ENCODE results near the gene LGALS7. TPM values are rescaled to one million over a fixed set of nuclear protein-coding genes. Genes with fewer than 3 reads are reported as not detected.
"Not testable (repeated sequence)": the region's sequence is repeated elsewhere in the genome, so short reads cannot be mapped to it uniquely, and the experiment has no call there.

LGALS7 gene
- total and polyA plus RNA-seq, 5 experiments from 2014 or later: not detected

GRCh38 chr19:38809592-38810252, 36.4 kb upstream of the LGALS7 start:
- Mint-ChIP-seq H3K4me1 (peaks cover 4 to 8% (median 6%) of the 10 kb centered on the region in 4 donors), H3K27ac (peak overlapping the region in 1 of 10 donors; percentile 32), H3K9me3 (no peaks in the 10 kb centered on the region), H3K4me3 (no peak overlapping the region), H3K27me3 (no peaks in the 10 kb centered on the region), H3K36me3 (peaks cover 0 to 13% (median 0%) of the 10 kb centered on the region in 3 donors)
- DNase-seq (no peak), ATAC-seq (no peak)
- POLR2A ChIA-PET: interaction anchor here (0.6 kb wide), 1 partner anchor 69 kb away, joined by 3 read pairs; no protein-coding TSS in a partner anchor

DNA sequence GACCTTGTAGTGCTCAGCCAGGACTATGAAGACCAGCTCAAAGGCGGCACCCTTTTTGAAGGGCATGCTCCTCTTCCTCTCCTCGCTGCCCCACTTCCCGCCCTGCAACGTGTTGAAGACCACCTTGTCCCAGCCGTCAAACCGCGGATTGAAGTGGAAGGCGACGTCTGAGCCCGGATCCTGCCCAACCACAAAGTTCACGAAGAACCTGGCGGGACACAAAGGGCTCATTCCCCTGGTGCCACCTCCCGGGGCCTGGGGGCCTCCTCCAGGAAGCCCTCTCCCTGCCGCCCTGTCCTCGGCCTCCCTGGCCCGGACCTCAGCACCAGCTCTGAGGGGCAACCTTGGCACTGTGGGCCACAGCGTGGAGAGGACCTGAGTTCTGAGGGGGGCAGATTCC, 35.4 kb upstream of the LGALS7 start:
- no peaks in the 10 kb centered on the region for H3K9me3 Mint-ChIP-seq
- no peak overlapping the region for H3K27ac Mint-ChIP-seq
- POLR2A ChIA-PET: interaction anchor here (0.6 kb wide), 1 partner anchor 33 kb away, joined by 3 read pairs; no protein-coding TSS in a partner anchor
- ATAC-seq (no peak), DNase-seq (no peak)
- no peaks in the 10 kb centered on the region for H3K27me3 Mint-ChIP-seq
- H3K36me3 Mint-ChIP-seq: peaks cover 0 to 16% (median 0%) of the 10 kb centered on the region in 3 donors
- no peak overlapping the region for H3K4me3 Mint-ChIP-seq
- H3K4me1 Mint-ChIP-seq: peaks cover 4 to 10% (median 6%) of the 10 kb centered on the region in 4 donors

DNA sequence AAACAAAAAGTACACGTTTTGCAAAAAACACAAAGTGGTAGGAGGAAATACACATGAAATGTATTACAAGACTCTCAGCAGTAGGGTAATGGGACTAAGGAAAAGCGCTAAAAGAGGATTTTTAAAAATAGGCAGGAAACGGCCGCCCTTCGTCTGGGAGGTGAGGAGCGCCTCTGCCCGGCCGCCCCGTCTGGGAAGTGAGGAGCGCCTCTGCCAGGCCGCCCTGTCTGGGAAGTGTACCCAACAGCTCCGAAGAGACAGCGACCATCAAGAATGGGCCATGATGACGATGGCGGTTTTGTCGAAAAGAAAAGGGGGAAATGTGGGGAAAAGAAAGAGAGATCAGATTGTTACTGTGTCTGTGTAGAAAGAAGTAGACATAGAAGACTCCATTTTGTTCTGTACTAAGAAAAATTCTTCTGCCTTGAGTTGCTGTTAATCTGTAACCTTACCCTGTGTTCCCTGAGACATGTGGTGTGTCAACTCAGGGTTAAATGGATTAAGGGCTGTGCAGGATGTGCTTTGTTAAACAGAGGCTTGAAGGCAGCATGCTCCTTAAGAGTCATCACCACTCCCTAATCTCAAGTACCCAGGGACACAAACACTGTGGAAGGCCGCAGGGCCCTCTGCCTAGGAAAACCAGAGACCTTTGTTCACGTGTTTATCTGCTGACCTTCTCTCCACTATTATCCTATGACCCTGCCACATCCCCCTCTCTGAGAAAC, 34.2 kb upstream of the LGALS7 start:
- H3K9me3 Mint-ChIP-seq, DNase-seq, H3K27me3 Mint-ChIP-seq, POLR2A ChIA-PET, H3K4me3 Mint-ChIP-seq, ATAC-seq: not testable (repeated sequence)
- Mint-ChIP-seq H3K4me1 (peaks cover 4 to 10% (median 6%) of the 10 kb centered on the region in 4 donors), H3K27ac (peak overlapping the region in 2 of 10 donors; percentile 7 to 60), H3K36me3 (peaks cover 0 to 13% (median 0%) of the 10 kb centered on the region in 3 donors)

DNA sequence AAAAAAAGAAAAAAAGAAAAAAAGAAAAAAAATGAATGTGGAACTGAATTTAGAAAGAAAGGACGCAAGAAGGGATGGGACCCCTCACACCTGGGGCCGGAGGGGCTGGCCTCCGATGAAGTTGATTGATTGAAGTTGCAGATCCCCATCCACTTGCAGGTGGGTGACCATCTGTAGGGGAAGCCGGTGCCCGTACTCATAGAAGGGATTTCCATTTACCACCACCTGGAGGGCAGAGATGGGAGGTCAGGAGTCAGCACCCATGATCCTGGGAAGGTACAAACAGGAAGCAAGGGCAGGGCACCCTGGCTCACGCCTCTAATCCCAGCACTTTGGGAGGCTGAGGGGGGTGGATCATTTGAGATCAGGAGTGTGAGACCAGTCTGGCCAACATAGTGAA, 33.1 kb upstream of the LGALS7 start:
- DNase-seq (no peak), ATAC-seq (no peak)
- peaks cover 4 to 10% (median 6%) of the 10 kb centered on the region in 4 donors for H3K4me1 Mint-ChIP-seq
- peaks cover 0 to 13% (median 0%) of the 10 kb centered on the region in 3 donors for H3K36me3 Mint-ChIP-seq
- H3K9me3 Mint-ChIP-seq: no peaks in the 10 kb centered on the region
- no peaks in the 10 kb centered on the region for H3K27me3 Mint-ChIP-seq
- POLR2A ChIA-PET: no interaction called here
- no peak overlapping the region for H3K27ac Mint-ChIP-seq
- H3K4me3 Mint-ChIP-seq: no peak overlapping the region

GRCh38 chr19:38805180-38805579, 31.9 kb upstream of the LGALS7 start:
- H3K4me3 Mint-ChIP-seq: peak overlapping the region in 3 of 10 donors; percentile 24 to 41 (median 30)
- POLR2A ChIA-PET: interaction anchor here (1.1 to 1.2 kb wide), 2 partner anchors 37 to 64 kb away, joined by 3 to 4 read pairs; no protein-coding TSS in a partner anchor
- peak overlapping the region in 2 of 10 donors; percentile 33 to 43 for H3K27ac Mint-ChIP-seq
- DNase-seq: no peak
- H3K4me1 Mint-ChIP-seq: peaks cover 4 to 10% (median 6%) of the 10 kb centered on the region in 4 donors
- H3K9me3 Mint-ChIP-seq: no peaks in the 10 kb centered on the region
- no peak for ATAC-seq
- peaks cover 0 to 13% (median 0%) of the 10 kb centered on the region in 3 donors for H3K36me3 Mint-ChIP-seq
- no peaks in the 10 kb centered on the region for H3K27me3 Mint-ChIP-seq

- no peaks in the 10 kb centered on the region for H3K27me3 Mint-ChIP-seq
- POLR2A ChIA-PET: no interaction called here
- no peaks in the 10 kb centered on the region for H3K9me3 Mint-ChIP-seq
- ATAC-seq (no peak), DNase-seq (no peak)
- no peak overlapping the region for H3K4me3 Mint-ChIP-seq
- peaks cover 0 to 15% (median 0%) of the 10 kb centered on the region in 3 donors for H3K36me3 Mint-ChIP-seq
- H3K27ac Mint-ChIP-seq: no peak overlapping the region
- peaks cover 4 to 10% (median 6%) of the 10 kb centered on the region in 4 donors for H3K4me1 Mint-ChIP-seq
Observed at GRCh38 chr19:38803543-38803942, 30.2 kb upstream of the LGALS7 start.

GRCh38 chr19:38801359-38802095, 28.2 kb upstream of the LGALS7 start:
- DNase-seq (no peak), ATAC-seq (no peak)
- Mint-ChIP-seq H3K4me1 (peaks cover 3 to 10% (median 6%) of the 10 kb centered on the region in 4 donors), H3K4me3 (no peak overlapping the region), H3K36me3 (peaks cover 0 to 15% (median 0%) of the 10 kb centered on the region in 3 donors), H3K9me3 (no peaks in the 10 kb centered on the region), H3K27ac (no peak overlapping the region), H3K27me3 (no peaks in the 10 kb centered on the region)
- POLR2A ChIA-PET: no interaction called here

DNA sequence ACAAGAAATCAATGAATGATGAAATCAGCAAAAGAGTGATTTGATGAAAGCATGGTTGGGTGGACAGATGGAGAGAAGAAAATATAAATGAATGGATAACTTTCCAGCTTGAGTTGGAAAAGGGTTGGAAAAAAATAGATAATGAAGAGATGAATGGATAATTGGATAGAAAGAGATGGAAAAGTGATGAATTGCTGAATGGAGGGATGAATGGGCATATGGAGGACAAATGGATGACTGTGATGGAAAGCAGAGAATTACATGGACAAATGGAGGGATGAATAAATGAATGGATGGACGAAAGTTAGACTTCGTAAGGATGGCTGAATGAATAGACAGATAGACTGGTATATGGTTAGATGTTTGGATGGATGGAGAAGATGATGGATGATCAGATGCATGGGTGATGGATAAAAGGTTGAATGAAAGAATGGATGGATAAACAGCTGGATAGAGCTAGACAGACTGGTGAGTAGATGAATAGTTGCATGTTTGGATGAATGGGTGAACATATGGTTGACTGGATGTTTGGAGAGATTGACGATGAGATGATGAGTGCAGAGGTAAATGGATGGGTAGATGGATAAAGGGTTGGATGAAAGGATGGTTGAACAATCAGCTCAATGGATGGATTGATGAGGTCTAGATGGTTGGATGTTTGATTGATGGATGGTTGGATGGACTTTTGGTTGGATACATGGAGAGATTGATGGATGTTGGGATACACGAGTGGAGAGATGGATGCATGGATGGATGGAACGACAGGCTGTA, 27.4 kb upstream of the LGALS7 start:
- Mint-ChIP-seq H3K27me3 (no peaks in the 10 kb centered on the region), H3K36me3 (peaks cover 0 to 15% (median 0%) of the 10 kb centered on the region in 3 donors), H3K4me1 (peaks cover 3 to 10% (median 6%) of the 10 kb centered on the region in 4 donors), H3K27ac (no peak overlapping the region), H3K9me3 (no peaks in the 10 kb centered on the region), H3K4me3 (no peak overlapping the region)
- ATAC-seq (no peak), DNase-seq (no peak)
- POLR2A ChIA-PET: no interaction called here

- peak overlapping the region in 1 of 10 donors; percentile 40 for H3K27ac Mint-ChIP-seq
- DNase-seq (no peak), ATAC-seq (no peak)
- H3K4me1 Mint-ChIP-seq: no peaks in the 10 kb centered on the region
- no peak overlapping the region for H3K4me3 Mint-ChIP-seq
- peaks cover 0 to 5% (median 0%) of the 10 kb centered on the region in 3 donors for H3K36me3 Mint-ChIP-seq
- no peaks in the 10 kb centered on the region for H3K9me3 Mint-ChIP-seq
- POLR2A ChIA-PET: interaction anchor here (0.6 kb wide), 2 partner anchors 43 to 58 kb away, joined by 4 to 9 read pairs; no protein-coding TSS in a partner anchor
- H3K27me3 Mint-ChIP-seq: no peaks in the 10 kb centered on the region
Observed at GRCh38 chr19:38799104-38799503, 25.8 kb upstream of the LGALS7 start.

GRCh38 chr19:38797781-38798180, 24.5 kb upstream of the LGALS7 start:
- H3K9me3 Mint-ChIP-seq, ATAC-seq, POLR2A ChIA-PET, H3K36me3 Mint-ChIP-seq, H3K27ac Mint-ChIP-seq, DNase-seq, H3K4me1 Mint-ChIP-seq, H3K27me3 Mint-ChIP-seq, H3K4me3 Mint-ChIP-seq: not testable (repeated sequence)

DNA sequence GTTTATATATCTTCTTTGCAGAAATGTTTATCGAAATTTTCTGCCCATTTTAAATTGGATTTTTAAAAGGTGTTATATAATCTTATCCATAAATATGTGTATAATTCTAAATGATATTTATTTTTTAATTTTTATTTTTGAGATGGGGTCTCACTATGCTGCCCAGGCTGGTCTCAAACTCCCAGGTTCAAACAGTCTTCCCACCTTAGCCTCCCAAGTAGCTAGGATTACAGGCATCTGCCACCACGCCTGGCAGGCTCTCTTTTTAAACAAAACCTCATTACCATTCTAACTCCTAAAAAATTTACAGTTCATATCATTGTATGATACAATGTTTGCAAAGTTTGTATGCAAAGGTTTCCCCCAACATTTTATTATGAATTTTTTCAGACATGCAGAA, 22.8 kb upstream of the LGALS7 start:
- Mint-ChIP-seq H3K36me3 (peaks cover 0 to 4% (median 0%) of the 10 kb centered on the region in 3 donors), H3K4me3 (no peak overlapping the region), H3K4me1 (peaks cover 0 to 6% (median 2%) of the 10 kb centered on the region in 4 donors), H3K27me3 (no peaks in the 10 kb centered on the region), H3K27ac (no peak overlapping the region), H3K9me3 (no peaks in the 10 kb centered on the region)
- POLR2A ChIA-PET: no interaction called here
- ATAC-seq (no peak), DNase-seq (no peak)

DNA sequence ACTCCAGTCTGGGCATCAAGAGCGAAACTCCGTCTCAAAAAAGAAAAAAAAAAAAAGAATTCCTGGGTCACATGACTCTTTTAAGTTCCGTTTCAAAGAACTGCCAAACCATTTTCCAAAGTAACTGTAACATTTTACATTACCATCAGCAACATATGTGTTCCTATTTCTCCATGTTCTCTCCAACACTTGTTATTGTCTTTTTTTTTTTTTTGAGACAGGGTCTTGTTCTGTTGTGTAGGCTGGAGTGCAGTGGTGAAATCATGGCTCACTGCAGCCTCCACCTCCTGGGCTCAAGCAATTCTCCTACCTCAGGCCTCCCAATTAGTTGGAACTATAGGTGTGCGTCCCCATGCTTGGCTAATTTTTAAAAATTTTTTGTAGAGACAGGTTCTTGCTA, 22.2 kb upstream of the LGALS7 start:
- ATAC-seq: no peak
- DNase-seq: no peak
- POLR2A ChIA-PET: no interaction called here
- no peaks in the 10 kb centered on the region for H3K9me3 Mint-ChIP-seq
- peaks cover 0 to 6% (median 2%) of the 10 kb centered on the region in 4 donors for H3K4me1 Mint-ChIP-seq
- H3K36me3 Mint-ChIP-seq: peaks cover 0 to 4% (median 0%) of the 10 kb centered on the region in 3 donors
- H3K4me3 Mint-ChIP-seq: no peak overlapping the region
- H3K27ac Mint-ChIP-seq: no peak overlapping the region
- no peaks in the 10 kb centered on the region for H3K27me3 Mint-ChIP-seq
